NK-92 (cell line): ENCODE measurements around the gene RAG2.

Experiments used
- DNase-seq: peaks from one replicate; lab custom pipeline; 2025; ENCODE audit not compliant: unreplicated experiment; lab: John Stamatoyannopoulos, UW

Gene RAG2

GRCh38 chr11:36598051-36598450 lies at the start of gene RAG2:
Gene RAG2, minus strand, starts transcription at chr11:36598236. Its CDS starts 4,068 bp downstream, at chr11:36594168.
- DNase-seq = no peak

- no peak for DNase-seq
Observed at GRCh38 chr11:36638556-36638955, 40.5 kb upstream of the RAG2 start.

- DNase-seq = no peak
Observed at GRCh38 chr11:36635066-36635862, 37.2 kb upstream of the RAG2 start.

GRCh38 chr11:36631774-36632173 lies 33.7 kb upstream of the RAG2 start:
- no peak for DNase-seq

GRCh38 chr11:36628765-36629244 lies 30.8 kb upstream of the RAG2 start:
- DNase-seq = no peak

- no peak for DNase-seq
Observed at GRCh38 chr11:36628141-36628540, 30.1 kb upstream of the RAG2 start.

GRCh38 chr11:36627471-36627870 lies 29.4 kb upstream of the RAG2 start:
- no peak for DNase-seq

GRCh38 chr11:36627006-36627405 lies 29.0 kb upstream of the RAG2 start:
- no peak for DNase-seq

GRCh38 chr11:36623494-36623893 lies 25.5 kb upstream of the RAG2 start:
- no peak for DNase-seq

GRCh38 chr11:36622431-36623136 lies 24.5 kb upstream of the RAG2 start:
- no peak for DNase-seq

GRCh38 chr11:36620246-36620645 lies 22.2 kb upstream of the RAG2 start:
- no peak for DNase-seq

GRCh38 chr11:36619502-36619901 lies 21.5 kb upstream of the RAG2 start:
- no peak for DNase-seq

- DNase-seq = no peak
Observed at GRCh38 chr11:36618363-36619047, 20.5 kb upstream of the RAG2 start.

GRCh38 chr11:36617543-36618362 lies 19.7 kb upstream of the RAG2 start:
- no peak for DNase-seq

GRCh38 chr11:36615826-36616225 lies 17.8 kb upstream of the RAG2 start:
- DNase-seq = no peak

- DNase-seq = no peak
Observed at GRCh38 chr11:36609383-36609782, 11.3 kb upstream of the RAG2 start.

- DNase-seq = no peak
Observed at GRCh38 chr11:36608491-36609199, 10.6 kb upstream of the RAG2 start.

- DNase-seq = no peak
Observed at GRCh38 chr11:36605221-36606216, 7.5 kb upstream of the RAG2 start.

- DNase-seq = no peak
Observed at GRCh38 chr11:36602135-36602534, 4.1 kb upstream of the RAG2 start.
